Measurements from ENCODE around the gene CLDN9.
"Not testable (repeated sequence)": the region's sequence is repeated elsewhere in the genome, so short reads cannot be mapped to it uniquely, and the experiment has no call there.

The CLDN9 gene

GRCh38 chr16:3035972-3036725 is 23.4 kb downstream of the CLDN9 start:
- no peak for FAIRE-seq

DNA sequence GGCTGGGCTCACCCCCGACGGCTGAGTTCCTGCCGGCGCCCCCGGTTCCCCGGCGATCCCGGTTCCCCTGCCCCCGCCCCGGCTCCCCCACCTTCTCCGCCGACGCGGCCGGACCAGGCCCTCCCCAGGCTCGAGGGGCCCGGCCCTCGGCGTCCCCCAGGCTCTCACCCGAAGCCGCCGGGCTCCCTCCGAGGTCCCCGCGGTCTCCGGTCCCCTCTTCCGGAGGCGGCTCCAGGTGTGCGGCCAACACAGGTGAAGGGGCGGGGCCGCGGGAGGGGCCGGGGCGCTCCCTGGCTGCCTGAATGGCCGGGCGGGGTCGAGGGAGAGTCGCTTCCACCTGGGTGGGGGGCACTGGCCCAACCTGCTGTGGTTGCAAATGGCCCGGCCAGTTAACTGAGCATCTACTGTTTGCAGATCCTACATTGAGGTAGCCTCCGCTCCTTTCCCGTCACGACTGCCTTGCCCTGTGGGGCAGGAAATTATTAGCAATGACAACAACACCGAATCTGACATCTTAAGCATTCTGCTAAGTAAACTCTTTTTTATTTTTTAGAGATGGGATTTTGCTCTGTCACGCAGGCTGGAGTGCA is 24.1 kb downstream of the CLDN9 start, which contains the start of gene BICDL2:
Gene BICDL2, minus strand, starts transcription at position 219 of the 590 bp plus-strand sequence. CDS start 1,448 bp downstream, outside the sequence.
- FAIRE-seq: no peak

- no peak for FAIRE-seq
These were observed 25.5 kb downstream of the CLDN9 start for GRCh38 chr16:3038256-3038655.

GRCh38 chr16:3038896-3039295 is 26.2 kb downstream of the CLDN9 start:
- no peak for FAIRE-seq

- no peak for FAIRE-seq
These were observed 29.7 kb downstream of the CLDN9 start for GRCh38 chr16:3042376-3042775.

- FAIRE-seq: no peak
These were observed 32.0 kb downstream of the CLDN9 start for GRCh38 chr16:3044708-3045107.

GRCh38 chr16:3045758-3046640 is 33.3 kb downstream of the CLDN9 start, which contains the start of gene MMP25:
Gene MMP25 (plus strand): TSS chr16:3046561. CDS start chr16:3046918, 357 bp downstream.
- no peak for FAIRE-seq

DNA sequence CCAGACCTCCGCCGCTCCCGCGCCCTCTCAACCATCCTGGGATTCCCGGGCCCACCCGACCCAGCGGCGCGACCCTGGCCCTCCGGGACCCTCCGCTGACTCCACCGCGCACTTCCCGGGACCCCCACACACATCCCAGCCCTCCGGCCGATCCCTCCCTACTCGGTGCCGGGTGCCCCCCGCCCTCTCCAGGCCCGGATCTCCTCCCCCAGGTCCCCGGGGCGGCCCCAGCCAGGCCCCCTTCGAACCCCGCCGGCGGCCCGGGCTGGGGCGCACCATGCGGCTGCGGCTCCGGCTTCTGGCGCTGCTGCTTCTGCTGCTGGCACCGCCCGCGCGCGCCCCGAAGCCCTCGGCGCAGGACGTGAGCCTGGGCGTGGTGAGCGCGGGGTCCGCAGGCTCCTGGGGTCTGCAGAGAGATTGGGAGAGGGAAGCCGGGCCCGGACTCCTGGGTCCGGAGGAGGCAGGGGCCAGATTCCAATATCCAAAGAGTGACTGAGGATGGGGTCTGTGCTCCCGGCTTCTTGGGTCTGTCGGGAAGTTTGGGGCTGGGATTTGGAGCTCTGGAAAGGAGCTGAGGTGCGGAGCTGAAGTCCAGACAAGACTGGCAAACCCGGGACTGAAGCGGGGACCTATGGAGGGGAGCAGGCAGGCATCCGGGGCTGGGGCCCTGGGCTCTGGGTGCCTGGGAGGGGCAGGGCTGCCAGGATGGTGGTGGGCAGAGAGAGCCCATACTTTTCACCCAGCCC is 34.1 kb downstream of the CLDN9 start:
- no peak for FAIRE-seq

DNA sequence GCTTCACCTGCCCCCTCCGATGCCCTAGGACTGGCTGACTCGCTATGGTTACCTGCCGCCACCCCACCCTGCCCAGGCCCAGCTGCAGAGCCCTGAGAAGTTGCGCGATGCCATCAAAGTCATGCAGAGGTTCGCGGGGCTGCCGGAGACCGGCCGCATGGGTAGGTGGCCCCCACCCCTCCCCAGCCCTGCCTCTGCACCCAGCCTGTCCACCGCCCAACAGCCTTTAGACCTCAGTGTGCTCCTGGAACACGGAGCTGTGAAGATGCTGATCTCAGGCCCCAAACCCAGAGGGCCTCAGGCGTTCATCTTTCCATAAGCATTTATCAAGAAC is 34.6 kb downstream of the CLDN9 start:
- no peak for FAIRE-seq

GRCh38 chr16:3049921-3050481 is 37.3 kb downstream of the CLDN9 start:
- FAIRE-seq: no peak

DNA sequence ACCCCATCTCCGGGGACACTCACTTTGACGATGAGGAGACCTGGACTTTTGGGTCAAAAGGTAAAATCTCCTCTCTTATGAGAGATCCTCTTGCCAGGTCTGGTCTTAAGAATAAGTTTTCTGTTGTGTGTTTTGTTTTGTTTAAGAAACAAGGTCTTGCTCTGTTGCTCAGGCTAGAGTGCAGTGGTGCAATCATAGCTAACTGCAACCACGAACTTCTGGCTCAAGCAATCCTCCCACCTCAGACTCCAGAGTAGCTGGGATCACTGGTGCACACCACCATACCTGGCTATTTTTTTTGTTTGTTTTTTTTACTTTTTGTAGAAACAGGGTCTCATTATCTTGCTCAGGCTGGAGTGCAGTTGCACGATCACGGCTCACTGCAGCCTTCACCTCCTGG is 37.8 kb downstream of the CLDN9 start:
- no peak for FAIRE-seq

DNA sequence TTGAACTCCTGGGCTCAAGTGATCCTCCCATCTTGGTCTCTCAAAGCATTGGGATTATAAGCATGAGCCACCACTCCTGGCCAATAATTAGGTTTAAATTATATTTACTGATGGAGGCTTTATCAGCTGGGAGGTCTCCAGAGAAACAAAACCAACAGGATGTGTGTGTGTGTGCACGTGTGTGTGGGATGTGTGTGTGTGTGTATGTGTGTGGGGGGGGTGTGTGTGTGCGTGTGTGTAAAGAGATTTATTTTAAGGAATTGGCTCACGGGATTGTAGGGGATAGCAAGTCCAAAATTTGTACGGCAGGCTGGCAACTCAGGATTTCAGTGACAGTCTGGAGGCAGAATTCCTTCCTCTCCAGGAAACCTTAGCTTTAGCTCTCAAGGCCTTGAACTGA is 38.3 kb downstream of the CLDN9 start:
- no peak for FAIRE-seq

DNA sequence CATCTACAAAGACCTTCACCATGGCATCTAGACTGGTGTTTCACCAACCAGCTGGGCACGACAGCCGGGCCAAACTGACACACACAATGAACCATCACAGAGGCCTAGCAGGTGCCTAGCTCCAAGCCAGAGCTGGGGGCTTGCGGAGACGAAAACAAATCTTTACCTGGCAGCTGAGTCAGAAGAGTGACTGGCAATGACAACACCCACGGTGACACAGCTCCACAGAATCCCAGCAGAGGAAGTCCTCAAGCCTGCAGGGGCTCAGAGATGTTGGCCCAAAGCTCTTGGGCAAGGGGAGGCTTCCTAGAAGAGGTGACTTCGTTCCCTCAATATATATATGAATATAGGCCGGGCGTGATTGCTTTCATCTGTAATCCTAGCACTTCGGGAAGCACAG is 38.8 kb downstream of the CLDN9 start:
- no peak for FAIRE-seq

- FAIRE-seq: not testable (repeated sequence)
These were observed 40.0 kb downstream of the CLDN9 start for GRCh38 chr16:3052571-3053329.

DNA sequence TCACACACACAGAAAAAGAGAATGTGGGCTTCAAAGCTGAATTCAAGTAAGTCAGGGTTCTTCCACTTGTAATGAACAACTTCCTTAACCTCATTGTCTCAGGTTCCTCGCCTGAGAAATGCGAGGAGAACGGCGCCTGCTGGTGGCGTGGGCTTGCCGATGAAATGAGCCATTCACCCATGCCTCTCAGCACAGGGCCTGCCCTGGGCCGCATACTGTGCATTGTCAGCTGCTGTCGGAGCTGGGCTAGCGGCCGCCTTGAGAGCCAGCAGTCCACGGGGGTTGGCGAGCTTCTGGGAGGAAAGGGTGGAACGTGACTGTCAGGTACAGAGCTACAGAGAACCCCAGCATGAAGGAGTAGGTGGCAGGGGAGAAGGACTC is 40.6 kb downstream of the CLDN9 start:
- FAIRE-seq: not testable (repeated sequence)

DNA sequence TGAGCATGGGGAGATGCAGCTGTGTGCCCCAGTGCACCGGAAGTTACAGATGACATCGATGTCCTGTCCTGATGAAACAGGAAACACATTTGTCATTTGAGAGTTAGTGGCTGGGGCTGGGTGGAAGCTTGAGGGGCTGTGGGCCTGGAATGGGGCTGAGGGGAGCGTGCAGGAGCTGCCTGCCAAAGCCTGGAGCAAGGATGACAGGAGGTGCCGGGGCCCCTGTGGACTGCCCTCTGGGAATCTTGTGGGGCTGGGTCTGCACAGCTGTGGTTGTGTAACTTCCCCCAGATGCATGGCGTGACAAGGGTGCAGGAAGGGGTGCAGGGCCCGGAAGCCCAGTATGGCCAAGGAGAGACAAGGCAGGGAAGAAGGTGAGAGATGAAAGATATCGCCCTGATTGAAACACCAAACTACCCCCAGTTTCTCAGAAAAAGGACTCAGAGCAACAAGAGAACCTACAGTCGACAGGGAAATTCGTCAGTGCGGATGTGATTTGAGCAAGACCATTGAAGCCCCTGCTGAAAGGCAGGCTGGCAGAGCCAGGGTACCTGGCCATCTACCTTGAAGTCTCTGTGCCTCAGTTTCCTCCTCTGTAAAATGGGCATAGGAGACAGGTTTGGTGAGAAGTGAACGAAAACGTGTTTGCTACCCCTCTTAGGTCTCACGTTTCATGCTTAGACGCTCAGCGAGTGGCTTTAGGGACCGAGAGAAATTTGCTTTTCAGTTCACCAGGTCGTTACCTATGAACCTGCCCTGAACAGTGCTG is 42.4 kb downstream of the CLDN9 start:
- no peak for FAIRE-seq

DNA sequence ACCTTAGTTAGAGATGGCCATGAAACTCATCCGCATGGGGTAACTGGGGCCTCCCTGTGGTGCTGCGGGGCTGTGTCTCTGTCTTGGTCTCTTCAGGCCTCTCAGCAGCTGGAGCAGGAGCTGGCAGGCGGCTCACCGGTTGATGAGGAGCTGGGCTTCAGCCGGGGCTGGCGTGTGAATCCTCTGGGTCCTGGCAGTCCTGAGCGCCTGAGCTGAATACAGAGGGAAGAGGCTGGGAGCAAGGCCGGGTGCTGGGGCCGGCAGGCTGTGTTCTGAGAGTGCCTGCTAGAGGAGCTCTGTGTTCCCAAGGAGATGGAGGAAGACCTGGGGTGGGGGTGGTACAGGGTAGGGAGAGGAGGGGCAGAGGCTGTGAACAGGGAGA is 43.0 kb downstream of the CLDN9 start:
- not testable (repeated sequence) for FAIRE-seq

GRCh38 chr16:3056336-3057180 is 43.8 kb downstream of the CLDN9 start:
- FAIRE-seq: no peak

GRCh38 chr16:3057181-3058138 is 44.7 kb downstream of the CLDN9 start:
- no peak for FAIRE-seq

Measured in islet of Langerhans (tissue), 1 donor.